Dedifferentiated amniotic fluid mesenchymal stem cell (primary cell): ENCODE data around the gene RGPD8.
A peak's percentile ranks its signal among the peaks of the same experiment; 100 is the strongest.

Source experiments
- DNase-seq: peaks from one replicate; pipeline ENCODE4 v3.0.0-alpha.2; 2016; ENCODE audit errors: extremely low spot score

Gene RGPD8

DNA sequence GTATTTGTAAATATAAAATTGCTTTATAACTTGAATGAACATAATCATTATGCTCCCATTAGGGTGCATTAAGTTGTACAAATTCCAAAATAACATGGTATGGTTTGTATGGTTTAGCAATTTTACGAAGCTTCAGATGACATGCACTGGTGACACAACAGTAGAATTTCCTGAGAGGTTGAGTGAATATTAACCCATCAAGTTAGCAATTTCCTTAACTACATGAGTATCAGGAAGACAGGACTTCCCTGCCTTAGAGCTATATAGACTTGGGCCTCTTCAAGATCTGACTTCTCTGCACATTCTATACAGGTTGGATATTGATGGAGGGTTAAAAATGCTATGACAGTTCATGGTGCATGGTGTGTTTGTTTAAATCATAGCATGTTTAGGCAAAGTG, 97.8 kb downstream of the RGPD8 start:
- no peak for DNase-seq

GRCh38 chr2:112332123-112332696, 101.2 kb downstream of the RGPD8 start:
- no peak for DNase-seq

DNA sequence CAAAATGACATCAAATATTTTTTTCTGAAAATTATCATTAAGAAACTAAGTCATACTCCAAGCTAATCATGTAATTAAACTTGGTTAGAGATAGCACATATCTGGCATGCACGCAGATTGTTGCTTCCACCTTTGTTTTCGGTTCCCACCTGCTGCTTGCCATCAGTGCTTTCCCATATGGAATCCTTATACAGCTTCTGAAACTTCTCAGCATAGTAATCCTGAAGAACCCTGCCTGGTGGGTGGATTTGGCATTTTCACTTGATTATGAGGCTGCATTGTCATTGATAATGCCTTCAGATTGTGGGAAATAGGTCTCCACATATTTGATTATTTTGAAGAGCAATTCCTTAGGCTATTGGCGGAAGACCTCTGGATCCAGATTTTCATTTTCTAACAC, 110.5 kb downstream of the RGPD8 start:
- no peak for DNase-seq

GRCh38 chr2:112321375-112322320, 111.8 kb downstream of the RGPD8 start:
- DNase-seq: peak; percentile 31
